SH-SY5Y (cell line): Measurements from ENCODE around the gene CPED1.

Source experiments
- GATA2 ChIP-seq: IDR thresholded peaks from 2 replicates; pipeline ENCODE4 v1.6.1; 2011; ENCODE audit warnings: mild to moderate bottlenecking, low read depth, low read length
- GATA3 ChIP-seq: IDR thresholded peaks from 2 replicates; pipeline ENCODE4 v1.6.1; 2011; ENCODE audit warnings: low read depth, mild to moderate bottlenecking, low read length, moderate library complexity

GRCh38 chr7:121023194-121023593 lies 34.7 kb downstream of the CPED1 start:
- TF ChIP-seq GATA2, result no peak
- TF ChIP-seq GATA3, result no peak
